ENCODE results near the gene SPPL3. TPM values are rescaled to one million over a fixed set of nuclear protein-coding genes. Genes with fewer than 3 reads are reported as not detected.

SPPL3 gene
- total RNA-seq, 2 experiments from 2014 or later, result 38.3 to 43.4 TPM

DNA sequence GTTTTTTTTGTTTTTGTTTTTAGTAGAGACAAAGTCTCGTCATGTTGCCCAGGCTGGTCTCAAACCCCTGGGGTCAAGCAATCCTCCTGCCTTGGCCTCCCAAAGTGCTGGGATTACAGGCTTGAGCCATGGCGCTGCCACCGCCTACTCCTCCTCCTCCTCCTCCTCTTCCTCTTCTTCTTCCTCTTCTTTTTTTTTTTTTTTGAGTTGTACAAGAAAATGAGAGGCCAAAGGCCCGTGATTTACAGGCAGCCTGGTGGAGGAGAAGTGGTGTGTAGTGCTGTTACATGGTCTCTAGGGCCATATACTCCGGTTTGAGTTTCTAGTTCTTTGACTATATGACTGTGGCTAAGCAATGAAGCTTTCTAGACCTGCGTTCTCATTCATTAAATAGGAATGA lies 29.6 kb upstream of the SPPL3 start:
- TF ChIP-seq, protein P1, sequence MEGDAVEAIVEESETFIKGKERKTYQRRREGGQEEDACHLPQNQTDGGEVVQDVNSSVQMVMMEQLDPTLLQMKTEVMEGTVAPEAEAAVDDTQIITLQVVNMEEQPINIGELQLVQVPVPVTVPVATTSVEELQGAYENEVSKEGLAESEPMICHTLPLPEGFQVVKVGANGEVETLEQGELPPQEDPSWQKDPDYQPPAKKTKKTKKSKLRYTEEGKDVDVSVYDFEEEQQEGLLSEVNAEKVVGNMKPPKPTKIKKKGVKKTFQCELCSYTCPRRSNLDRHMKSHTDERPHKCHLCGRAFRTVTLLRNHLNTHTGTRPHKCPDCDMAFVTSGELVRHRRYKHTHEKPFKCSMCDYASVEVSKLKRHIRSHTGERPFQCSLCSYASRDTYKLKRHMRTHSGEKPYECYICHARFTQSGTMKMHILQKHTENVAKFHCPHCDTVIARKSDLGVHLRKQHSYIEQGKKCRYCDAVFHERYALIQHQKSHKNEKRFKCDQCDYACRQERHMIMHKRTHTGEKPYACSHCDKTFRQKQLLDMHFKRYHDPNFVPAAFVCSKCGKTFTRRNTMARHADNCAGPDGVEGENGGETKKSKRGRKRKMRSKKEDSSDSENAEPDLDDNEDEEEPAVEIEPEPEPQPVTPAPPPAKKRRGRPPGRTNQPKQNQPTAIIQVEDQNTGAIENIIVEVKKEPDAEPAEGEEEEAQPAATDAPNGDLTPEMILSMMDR (IDR thresholded peaks at IDR 0.05), result no peak
- H3K36me3 ChIP-seq (ENCODE audit: insufficient read depth, low read length), result no peaks in the 10 kb centered on the region
- ATAC-seq (ENCODE audit: poor library complexity), result no peak
- Mint-ChIP-seq H3K4me1 (ENCODE audit: low read depth) (no peaks in the 10 kb centered on the region), H3K9me3 (no peaks in the 10 kb centered on the region), H3K27ac (no peak overlapping the region), H3K4me3 (no peak overlapping the region), H3K36me3 (ENCODE audit: low read depth) (no peaks in the 10 kb centered on the region), H3K27me3 (peaks cover 3% of the 10 kb centered on the region)
- POLR2A ChIA-PET, result no interaction called here
- H3K27ac ChIP-seq (ENCODE audit: low read depth in 1 of 2, low read length in 2 of 2), result no peak overlapping the region
- no peaks in the 10 kb centered on the region for H3K9me3 ChIP-seq (ENCODE audit: control insufficient read depth in 1 of 2, insufficient read depth in 1 of 2, low read length in 2 of 2)
- H3K4me3 ChIP-seq (ENCODE audit: low read length), result no peak overlapping the region
- CTCF ChIA-PET, result no interaction called here
- no peaks in the 10 kb centered on the region for H3K27me3 ChIP-seq (ENCODE audit: control insufficient read depth in 1 of 2, insufficient read depth in 2 of 2, low read length in 2 of 2)
- no peak for DNase-seq
- intact Hi-C loops (cut with DNase I, micrococcal nuclease), result no loop called here
- no peaks in the 10 kb centered on the region for H3K4me1 ChIP-seq (ENCODE audit: insufficient read depth, low read length)

DNA sequence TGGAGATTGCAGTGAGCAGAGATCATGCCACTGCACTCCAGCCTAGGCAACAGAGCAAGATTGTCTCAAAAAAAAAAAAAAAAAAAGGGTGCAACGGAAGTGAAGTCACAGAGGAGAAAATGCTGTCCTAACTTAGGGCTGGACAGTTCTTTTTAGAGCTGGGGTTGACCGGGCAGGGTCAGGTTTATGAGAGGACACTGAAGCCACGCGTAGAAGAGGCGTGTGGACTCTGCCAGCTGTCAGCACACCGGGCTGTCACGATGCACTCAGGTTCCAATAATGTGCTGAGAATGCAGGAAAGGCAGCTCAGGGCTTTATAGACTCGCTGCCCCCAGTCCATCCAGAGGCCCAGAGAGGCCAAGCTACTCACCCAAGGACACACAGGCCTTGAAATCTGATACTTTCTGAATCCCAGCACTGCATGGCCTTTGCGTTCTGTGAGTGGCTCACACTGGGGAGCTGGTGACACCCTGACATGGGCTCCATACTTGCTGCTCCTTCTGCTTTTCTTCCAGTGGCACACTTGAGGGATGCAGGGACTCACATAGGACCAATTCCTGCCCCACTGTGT lies 28.9 kb upstream of the SPPL3 start:
- CTCF ChIA-PET, result no interaction called here
- POLR2A ChIA-PET, result no interaction called here
- no peak overlapping the region for H3K4me3 Mint-ChIP-seq

DNA sequence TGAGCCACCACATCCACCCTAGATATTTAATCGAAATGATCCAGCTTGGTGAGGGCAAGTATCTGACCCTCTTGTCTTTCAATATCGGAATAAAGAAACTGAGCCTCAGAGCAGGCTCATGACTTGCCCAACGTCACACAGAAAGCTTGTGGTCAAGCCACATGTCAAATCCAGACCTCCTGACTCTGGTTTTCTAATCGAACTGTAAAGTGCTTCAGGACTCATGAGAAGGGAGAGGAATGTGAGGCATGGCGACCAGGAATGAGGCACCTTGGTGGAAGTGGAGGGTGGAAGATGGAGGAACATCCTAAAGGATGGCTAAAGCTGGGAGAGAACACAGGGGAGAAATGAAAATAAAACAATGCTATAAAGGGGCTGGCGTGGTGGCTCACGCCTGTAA lies 27.9 kb upstream of the SPPL3 start:
- Mint-ChIP-seq H3K27me3 (no peaks in the 10 kb centered on the region), H3K4me1 (ENCODE audit: low read depth) (no peaks in the 10 kb centered on the region), H3K36me3 (ENCODE audit: low read depth) (no peaks in the 10 kb centered on the region), H3K9me3 (no peaks in the 10 kb centered on the region), H3K27ac (no peak overlapping the region), H3K4me3 (no peak overlapping the region)
- ATAC-seq (ENCODE audit: poor library complexity), result no peak
- TF ChIP-seq, protein P1 (IDR thresholded peaks at IDR 0.05), result no peak
- Histone ChIP-seq H3K27ac (ENCODE audit: low read depth in 1 of 2, low read length in 2 of 2) (no peak overlapping the region), H3K36me3 (ENCODE audit: insufficient read depth, low read length) (no peaks in the 10 kb centered on the region), H3K4me3 (ENCODE audit: low read length) (no peak overlapping the region), H3K9me3 (ENCODE audit: control insufficient read depth in 1 of 2, insufficient read depth in 1 of 2, low read length in 2 of 2) (no peaks in the 10 kb centered on the region), H3K4me1 (ENCODE audit: insufficient read depth, low read length) (no peaks in the 10 kb centered on the region), H3K27me3 (ENCODE audit: control insufficient read depth in 1 of 2, insufficient read depth in 2 of 2, low read length in 2 of 2) (no peaks in the 10 kb centered on the region)
- DNase-seq, result no peak
- ChIA-PET POLR2A (no interaction called here), CTCF (interaction anchor here (0.7 kb wide), 1 partner anchor 1055 kb away, joined by 3 read pairs; no protein-coding TSS in a partner anchor)
- intact Hi-C loops (cut with DNase I, micrococcal nuclease), result no loop called here

More for the DNA sequence above, 28.9 kb upstream of the SPPL3 start:
- no peak overlapping the region for H3K27ac Mint-ChIP-seq
- H3K9me3 ChIP-seq (ENCODE audit: control insufficient read depth in 1 of 2, insufficient read depth in 1 of 2, low read length in 2 of 2), result no peaks in the 10 kb centered on the region
- TF ChIP-seq, protein P1 (IDR thresholded peaks at IDR 0.05), result no peak
- H3K27ac ChIP-seq (ENCODE audit: low read depth in 1 of 2, low read length in 2 of 2), result no peak overlapping the region
- DNase-seq, result no peak
- H3K27me3 Mint-ChIP-seq, result peaks cover 3% of the 10 kb centered on the region
- intact Hi-C loops (cut with DNase I, micrococcal nuclease), result no loop called here
- H3K4me1 ChIP-seq (ENCODE audit: insufficient read depth, low read length), result no peaks in the 10 kb centered on the region
- H3K36me3 ChIP-seq (ENCODE audit: insufficient read depth, low read length), result no peaks in the 10 kb centered on the region
- no peak overlapping the region for H3K4me3 ChIP-seq (ENCODE audit: low read length)
- ATAC-seq (ENCODE audit: poor library complexity), result no peak
- H3K9me3 Mint-ChIP-seq, result no peaks in the 10 kb centered on the region
- H3K4me1 Mint-ChIP-seq (ENCODE audit: low read depth), result no peaks in the 10 kb centered on the region
- no peaks in the 10 kb centered on the region for H3K36me3 Mint-ChIP-seq (ENCODE audit: low read depth)
- no peaks in the 10 kb centered on the region for H3K27me3 ChIP-seq (ENCODE audit: control insufficient read depth in 1 of 2, insufficient read depth in 2 of 2, low read length in 2 of 2)
